HepG2 (cell line): Measurements from ENCODE around the gene MAPK8IP1. TPM values are rescaled to one million over a fixed set of nuclear protein-coding genes. Genes with fewer than 3 reads are reported as not detected.

Source experiments
- ETV5 ChIP-seq: IDR thresholded peaks from 2 replicates; pipeline ENCODE4 v1.6.1; 2018; ENCODE audit warnings: missing biosample characterization, missing genetic modification reagents, inconsistent platforms, borderline replicate concordance
- EZH2 ChIP-seq: conservative IDR thresholded peaks from 2 replicates; pipeline ENCODE4 v1.6.1; 2012; ENCODE audit warnings: mild to moderate bottlenecking, low read depth, low read length, moderate library complexity
- IRF9 ChIP-seq: sonication (generic); formaldehyde crosslinking; IDR thresholded peaks from 2 replicates; pipeline ENCODE4 v1.8.0; 2022; ENCODE audit warnings: missing genetic modification reagents, mild to moderate bottlenecking, borderline replicate concordance
- JARID2 ChIP-seq: sonication (generic); formaldehyde crosslinking; IDR thresholded peaks from 2 replicates; pipeline ENCODE4 v1.8.1; 2023; ENCODE audit warnings: missing genetic modification reagents, inconsistent platforms; ENCODE audit not compliant: insufficient replicate concordance
- MXD4 ChIP-seq: IDR thresholded peaks from 2 replicates; pipeline ENCODE4 v1.6.1; 2016; ENCODE audit warnings: mild to moderate bottlenecking, missing biosample characterization, missing genetic modification reagents
- PRDM10 ChIP-seq: sonication (generic); formaldehyde crosslinking; IDR thresholded peaks from 2 replicates; pipeline ENCODE4 v1.4.0; 2020; ENCODE audit warnings: low read depth, missing genetic modification reagents
- SAP130 ChIP-seq: IDR thresholded peaks from 2 replicates; pipeline ENCODE4 v1.6.1; 2016; ENCODE audit warnings: low read depth
- SATB2 ChIP-seq: sonication (generic); formaldehyde crosslinking; IDR thresholded peaks from 2 replicates; pipeline ENCODE4 v1.5.0; 2020; ENCODE audit warnings: missing genetic modification reagents
- ZBED4 ChIP-seq: sonication (generic); formaldehyde crosslinking; IDR thresholded peaks from 2 replicates; pipeline ENCODE4 v1.4.0; 2020; ENCODE audit warnings: missing genetic modification reagents, borderline replicate concordance
- ZNF225 ChIP-seq: sonication (generic); formaldehyde crosslinking; IDR thresholded peaks from 2 replicates; pipeline ENCODE4 v1.4.0; 2020; ENCODE audit warnings: mild to moderate bottlenecking, missing genetic modification reagents
- ZNF468 ChIP-seq: sonication (generic); formaldehyde crosslinking; IDR thresholded peaks from 2 replicates; pipeline ENCODE4 v1.8.0; 2022; ENCODE audit warnings: mild to moderate bottlenecking, moderate library complexity, missing genetic modification reagents
- ZNF605 ChIP-seq: sonication (generic); formaldehyde crosslinking; IDR thresholded peaks from 2 replicates; pipeline ENCODE4 v1.8.0; 2022; ENCODE audit warnings: mild to moderate bottlenecking, missing genetic modification reagents
- ZNF687 ChIP-seq: sonication (generic); formaldehyde crosslinking; IDR thresholded peaks from 2 replicates; pipeline ENCODE4 v1.5.1; 2020; ENCODE audit warnings: mild to moderate bottlenecking, missing genetic modification reagents, moderate library complexity
- ZNF788 ChIP-seq: sonication (generic); formaldehyde crosslinking; IDR thresholded peaks from 2 replicates; pipeline ENCODE4 v1.5.0; 2020; ENCODE audit warnings: mild to moderate bottlenecking, missing genetic modification reagents, borderline replicate concordance
- polyA plus RNA-seq, 8 experiments: library from polyadenylated mRNA; depleted of rRNA in 3 of 8; stranded (reverse) in 7 of 8; unstranded in 1 of 8; fragments of >200 nt; fragmentation: Illumina TruSeq in 4 of 8; extraction: Trizol in 4 of 8; gene quantifications; 2 replicates each; pipeline versions ENCODE4 v1.2.1 to v1.2.3, GENCODE V29; 2011 to 2016; ENCODE audit warnings: low read depth in 4 of 8, missing spikeins in 1 of 8, mixed read lengths in 1 of 8; ENCODE audit not compliant: insufficient read depth in 1 of 8
- total RNA-seq, 5 experiments: library from RNA; depleted of rRNA; stranded (reverse); fragments of >200 nt; fragmentation: Illumina TruSeq; extraction: Trizol; gene quantifications; 2 replicates each; pipeline ENCODE4 v1.2.3, GENCODE V29; 2016; ENCODE audit warnings: low read depth in 1 of 5
- TF ChIP-seq, protein P1 (sequence below): sonication (generic); formaldehyde crosslinking; IDR thresholded peaks from 2 replicates; pipeline ENCODE4 v1.5.0; 2020; ENCODE audit warnings: missing genetic modification reagents, mild to moderate bottlenecking, borderline replicate concordance

Gene MAPK8IP1
- total and polyA plus RNA-seq, 2 of the 13 experiments (the other 11 are each of a cell fraction or from before 2014, with no cell fraction given): 2.2 to 4.2 TPM

DNA sequence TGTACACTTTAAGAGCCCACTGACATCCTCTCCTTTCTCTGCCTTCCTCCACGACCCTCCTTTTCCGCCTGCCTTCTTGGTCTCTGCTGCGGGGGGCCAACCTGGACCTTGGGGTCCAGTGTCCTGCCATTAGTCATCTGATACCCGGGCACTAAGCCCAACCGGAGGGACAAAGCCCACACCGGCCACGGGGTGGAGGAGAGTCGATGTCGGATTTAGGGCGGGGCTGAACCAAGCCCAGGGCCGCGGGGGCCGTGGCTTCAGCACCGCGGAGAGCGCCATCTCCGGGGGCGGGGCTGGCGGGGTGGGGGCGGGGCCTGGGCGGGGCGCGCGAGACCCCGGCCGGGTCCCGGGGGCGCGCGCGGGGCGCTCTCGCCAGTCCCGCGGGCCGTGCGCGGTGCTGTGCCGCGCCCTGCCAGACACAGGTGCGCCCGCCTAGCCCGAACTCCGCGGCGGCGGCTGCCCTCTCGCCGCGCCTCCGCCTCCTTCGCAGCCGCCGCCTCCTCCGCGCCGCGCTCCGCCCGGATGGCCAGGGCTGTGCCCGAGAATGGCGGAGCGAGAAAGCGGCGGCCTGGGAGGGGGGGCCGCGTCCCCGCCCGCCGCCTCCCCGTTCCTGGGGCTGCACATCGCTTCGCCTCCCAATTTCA is at the start of gene MAPK8IP1 (continued):
- no peak for TF ChIP-seq ZNF788
- peak; percentile 33; the same call in 1 of the 2 replicates for TF ChIP-seq ETV5 (CRISPR knock-in tag)
- TF ChIP-seq MXD4: peak; percentile 43; the same call in 1 of the 2 replicates
- TF ChIP-seq ZNF468 (CRISPR knock-in tag): no peak
- TF ChIP-seq IRF9: no peak
- no peak for TF ChIP-seq JARID2 (CRISPR knock-in tag)
- TF ChIP-seq PRDM10 (CRISPR knock-in tag): peak; percentile 84
- peak; percentile 43; the same call in 1 of the 2 replicates for TF ChIP-seq ZNF687 (CRISPR knock-in tag)
- no peak for TF ChIP-seq EZH2
- no peak for TF ChIP-seq ZNF605 (CRISPR knock-in tag)
- TF ChIP-seq, protein P1, sequence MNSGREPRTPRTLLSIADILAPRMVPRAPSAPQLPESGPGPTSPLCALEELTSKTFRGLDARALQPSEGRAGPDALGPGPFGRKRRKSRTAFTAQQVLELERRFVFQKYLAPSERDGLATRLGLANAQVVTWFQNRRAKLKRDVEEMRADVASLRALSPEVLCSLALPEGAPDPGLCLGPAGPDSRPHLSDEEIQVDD: no peak
- TF ChIP-seq ZNF225 (CRISPR knock-in tag): no peak
- no peak for TF ChIP-seq SATB2 (CRISPR knock-in tag)
- peak; percentile 61 for TF ChIP-seq SAP130 (CRISPR knock-in tag)
- TF ChIP-seq ZBED4 (CRISPR knock-in tag): peak; percentile 60; the same call in 1 of the 2 replicates
